GM06990 (cell line): ENCODE results near the gene AXIN1.

ENCODE experiments used
- DNase-seq: peaks from one replicate; pipeline ENCODE4 v3.0.0-alpha.2; 2011; ENCODE audit not compliant: insufficient read length; ENCODE audit errors: extremely low read depth
- H3K27me3 ChIP-seq: replicated peaks from 2 replicates; pipeline ENCODE4 v1.6.0; 2011; ENCODE audit warnings: low read length; ENCODE audit not compliant: control insufficient read depth, insufficient read depth
- H3K36me3 ChIP-seq: 2 replicates; pipeline ENCODE4 v1.5.1; 2011; ENCODE audit warnings: low read length; ENCODE audit not compliant: control insufficient read depth, insufficient read depth
- H3K4me3 ChIP-seq: replicated peaks from 2 replicates; pipeline ENCODE4 v1.5.1; 2011; ENCODE audit warnings: low read depth, mild to moderate bottlenecking, control low read depth, low read length
- TF ChIP-seq, protein P1 (sequence below): IDR thresholded peaks from 2 replicates; pipeline ENCODE4 v1.5.1; 2011; ENCODE audit warnings: low read length, control low read depth, mild to moderate bottlenecking, inconsistent platforms; ENCODE audit not compliant: insufficient read depth, poor library complexity, severe bottlenecking

Gene AXIN1

GRCh38 chr16:286491-287297 lies 65.8 kb downstream of the AXIN1 start:
- TF ChIP-seq, protein P1, sequence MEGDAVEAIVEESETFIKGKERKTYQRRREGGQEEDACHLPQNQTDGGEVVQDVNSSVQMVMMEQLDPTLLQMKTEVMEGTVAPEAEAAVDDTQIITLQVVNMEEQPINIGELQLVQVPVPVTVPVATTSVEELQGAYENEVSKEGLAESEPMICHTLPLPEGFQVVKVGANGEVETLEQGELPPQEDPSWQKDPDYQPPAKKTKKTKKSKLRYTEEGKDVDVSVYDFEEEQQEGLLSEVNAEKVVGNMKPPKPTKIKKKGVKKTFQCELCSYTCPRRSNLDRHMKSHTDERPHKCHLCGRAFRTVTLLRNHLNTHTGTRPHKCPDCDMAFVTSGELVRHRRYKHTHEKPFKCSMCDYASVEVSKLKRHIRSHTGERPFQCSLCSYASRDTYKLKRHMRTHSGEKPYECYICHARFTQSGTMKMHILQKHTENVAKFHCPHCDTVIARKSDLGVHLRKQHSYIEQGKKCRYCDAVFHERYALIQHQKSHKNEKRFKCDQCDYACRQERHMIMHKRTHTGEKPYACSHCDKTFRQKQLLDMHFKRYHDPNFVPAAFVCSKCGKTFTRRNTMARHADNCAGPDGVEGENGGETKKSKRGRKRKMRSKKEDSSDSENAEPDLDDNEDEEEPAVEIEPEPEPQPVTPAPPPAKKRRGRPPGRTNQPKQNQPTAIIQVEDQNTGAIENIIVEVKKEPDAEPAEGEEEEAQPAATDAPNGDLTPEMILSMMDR, result no peak
- no peak for DNase-seq
- peaks cover 10% of the 10 kb centered on the region for H3K36me3 ChIP-seq
- no peaks in the 10 kb centered on the region for H3K27me3 ChIP-seq
- no peak overlapping the region for H3K4me3 ChIP-seq

GRCh38 chr16:285146-286055 lies 67.1 kb downstream of the AXIN1 start:
- peaks cover 8% of the 10 kb centered on the region for H3K36me3 ChIP-seq
- TF ChIP-seq, protein P1, result no peak

GRCh38 chr16:284204-285120 lies 68.1 kb downstream of the AXIN1 start:
- H3K4me3 ChIP-seq, result no peak overlapping the region
- H3K27me3 ChIP-seq, result no peaks in the 10 kb centered on the region
- no peak for DNase-seq
- H3K36me3 ChIP-seq, result peaks cover 7% of the 10 kb centered on the region
- TF ChIP-seq, protein P1, result no peak

More at GRCh38 chr16:285146-286055, 67.1 kb downstream of the AXIN1 start:
- Histone ChIP-seq H3K27me3 (no peaks in the 10 kb centered on the region), H3K4me3 (no peak overlapping the region)
- peak; percentile 38 for DNase-seq

GRCh38 chr16:283033-283805 lies 69.3 kb downstream of the AXIN1 start, which contains the start of gene PDIA2:
PDIA2 (plus strand) TSS chr16:283164; CDS start chr16:283170, 6 bp downstream.
- Histone ChIP-seq H3K4me3 (no peak within 1 kb of the TSS), H3K36me3 (peaks cover 2% of the 10 kb centered on the region), H3K27me3 (no peaks in the 10 kb centered on the region)
- TF ChIP-seq, protein P1, result no peak
- no peak for DNase-seq
